Fibroblast of skin of abdomen (primary cell): ENCODE measurements around the gene KIRREL3.

Experiments
- DNase-seq: peaks from one replicate; pipeline ENCODE4 v3.0.0-alpha.2; 2013

KIRREL3 gene

GRCh38 chr11:126433989-126434949, 566.3 kb downstream of the KIRREL3 start:
- no peak for DNase-seq

- DNase-seq: no peak
Measured at GRCh38 chr11:126433244-126433846, 567.2 kb downstream of the KIRREL3 start.

GRCh38 chr11:126432525-126432924, 568.0 kb downstream of the KIRREL3 start:
- no peak for DNase-seq

- no peak for DNase-seq
Measured at GRCh38 chr11:126432065-126432461, 568.5 kb downstream of the KIRREL3 start.

- DNase-seq: peak; percentile 58
Measured at GRCh38 chr11:126431401-126432064, 569.0 kb downstream of the KIRREL3 start.

- DNase-seq: no peak
Measured at GRCh38 chr11:126430581-126431335, 569.8 kb downstream of the KIRREL3 start.

- no peak for DNase-seq
Measured at GRCh38 chr11:126426820-126427749, 573.5 kb downstream of the KIRREL3 start.

GRCh38 chr11:126426106-126426505, 574.5 kb downstream of the KIRREL3 start:
- no peak for DNase-seq

- no peak for DNase-seq
Measured at GRCh38 chr11:126424471-126425039, 576.0 kb downstream of the KIRREL3 start.

- DNase-seq: no peak
Measured at GRCh38 chr11:126423743-126424142, 576.8 kb downstream of the KIRREL3 start.

GRCh38 chr11:126423154-126423553, 577.4 kb downstream of the KIRREL3 start:
- no peak for DNase-seq

- DNase-seq: no peak
Measured at GRCh38 chr11:126422446-126422845, 578.1 kb downstream of the KIRREL3 start.

GRCh38 chr11:126421271-126421671, 579.3 kb downstream of the KIRREL3 start:
- DNase-seq: no peak

GRCh38 chr11:126420698-126421256, 579.8 kb downstream of the KIRREL3 start:
- no peak for DNase-seq

- DNase-seq: peak; percentile 59
Measured at GRCh38 chr11:126419801-126420697, 580.5 kb downstream of the KIRREL3 start.

- no peak for DNase-seq
Measured at GRCh38 chr11:126418887-126419286, 581.7 kb downstream of the KIRREL3 start.

GRCh38 chr11:126417091-126417862, 583.3 kb downstream of the KIRREL3 start:
- DNase-seq: no peak

GRCh38 chr11:126416542-126417090, 584.0 kb downstream of the KIRREL3 start:
- peak; percentile 85 for DNase-seq
